LNCaP clone FGC (cell line): ENCODE results near the gene HELZ.

Experiments
- DNase-seq: peaks from one replicate; pipeline ENCODE4 v3.0.0-alpha.2; 2011; ENCODE audit warnings: low read depth
- H3K4me3 ChIP-seq: 2 replicates; pipeline ENCODE4 v1.5.1; 2011; ENCODE audit warnings: mild to moderate bottlenecking, low read depth, low read length, control low read depth
- CTCF ChIP-seq: IDR thresholded peaks from 2 replicates; pipeline ENCODE4 v1.5.1; 2012; ENCODE audit warnings: mild to moderate bottlenecking; ENCODE audit not compliant: control insufficient read depth, insufficient read depth; ENCODE audit errors: extremely low read depth

HELZ gene

DNA sequence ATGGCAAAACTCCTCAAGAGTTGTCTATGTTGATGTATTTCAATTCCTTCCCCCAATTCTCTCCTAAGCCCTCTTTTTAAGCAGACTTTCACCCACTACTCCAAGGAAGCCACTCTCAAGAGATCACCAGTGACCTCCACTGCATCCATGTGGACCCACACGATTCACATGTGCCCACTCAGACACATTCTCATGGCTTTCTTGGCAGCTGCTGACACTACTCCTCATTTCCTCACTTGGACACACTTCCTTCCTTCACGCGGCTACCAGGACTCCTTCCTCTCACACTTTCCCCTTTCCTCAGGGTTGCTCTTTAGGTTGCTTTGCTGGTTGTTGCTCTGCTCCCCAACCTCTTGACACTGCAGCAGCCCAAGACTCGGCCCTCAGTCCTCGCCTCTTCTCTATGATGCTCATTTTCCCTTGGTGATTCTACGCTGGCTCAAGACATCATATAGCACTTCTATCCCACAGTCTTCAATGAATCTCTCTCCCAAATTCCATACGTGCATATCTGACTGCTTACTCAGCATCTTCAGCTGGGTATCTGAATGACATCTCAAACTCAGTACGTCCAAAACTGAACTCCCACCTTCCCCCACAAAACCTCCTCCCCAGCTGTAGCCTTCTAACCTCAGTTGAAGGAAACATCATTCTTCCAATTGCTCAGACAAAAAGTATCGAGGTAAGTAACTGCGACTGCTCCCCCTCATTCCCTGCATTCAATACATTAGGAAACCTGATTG, 28.2 kb downstream of the HELZ start:
- no peak overlapping the region for H3K4me3 ChIP-seq
- TF ChIP-seq CTCF, result no peak
- no peak for DNase-seq

- DNase-seq, result peak; percentile 10
- TF ChIP-seq CTCF, result no peak
- no peak overlapping the region for H3K4me3 ChIP-seq
Measured at GRCh38 chr17:67215991-67216421, 29.0 kb downstream of the HELZ start.

- no peak for DNase-seq
- no peak for TF ChIP-seq CTCF
- H3K4me3 ChIP-seq, result no peak overlapping the region
Measured at GRCh38 chr17:67212714-67213417, 32.1 kb downstream of the HELZ start.

DNA sequence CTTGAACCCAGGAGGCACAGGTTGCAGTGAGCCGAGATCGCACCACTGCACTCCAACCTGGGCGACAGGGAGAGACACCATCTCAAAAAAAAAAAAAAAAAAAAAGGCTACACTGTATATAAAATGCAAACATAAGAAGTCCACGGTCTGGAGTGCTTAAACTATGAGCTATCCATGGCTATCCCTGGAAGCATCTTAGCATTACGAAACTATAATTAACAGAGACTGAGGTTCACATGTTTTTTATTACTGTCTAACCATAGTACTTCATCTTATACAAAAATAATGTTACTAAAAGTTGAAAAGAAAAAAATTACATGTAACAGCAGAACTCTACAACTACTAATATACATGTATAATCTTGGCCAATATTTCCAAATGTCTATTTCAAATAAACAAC, 32.8 kb downstream of the HELZ start:
- no peak for TF ChIP-seq CTCF
- no peak for DNase-seq
- no peak overlapping the region for H3K4me3 ChIP-seq

DNA sequence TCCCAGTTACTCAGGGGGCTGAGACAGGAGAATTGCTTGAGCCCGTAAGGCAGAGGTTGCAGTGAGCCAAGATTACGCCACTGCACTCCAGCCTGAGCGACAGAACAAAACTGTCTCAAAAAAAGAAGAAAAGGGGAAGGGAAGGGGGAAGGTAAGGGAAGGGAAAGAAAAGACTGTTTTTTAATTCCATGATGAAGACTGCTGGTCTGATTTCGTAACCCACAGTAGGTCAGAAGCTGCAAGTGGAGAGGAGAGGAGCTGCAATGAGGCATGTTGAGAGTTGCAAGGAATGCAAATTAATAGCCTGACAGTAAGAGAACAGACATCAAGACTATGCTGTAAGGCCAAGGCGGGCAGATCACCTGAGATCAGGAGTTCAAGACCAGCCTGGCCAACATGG, 33.3 kb downstream of the HELZ start:
- no peak overlapping the region for H3K4me3 ChIP-seq
- TF ChIP-seq CTCF, result no peak
- no peak for DNase-seq

GRCh38 chr17:67210915-67211314, 34.1 kb downstream of the HELZ start:
- DNase-seq, result no peak
- TF ChIP-seq CTCF, result no peak
- no peak overlapping the region for H3K4me3 ChIP-seq
